ENCODE data around the gene CEP85. TPM values are rescaled to one million over a fixed set of nuclear protein-coding genes. Genes with fewer than 3 reads are reported as not detected.

CEP85 gene
- total RNA-seq, 1 experiment from 2014 or later, result 11.1 TPM

DNA sequence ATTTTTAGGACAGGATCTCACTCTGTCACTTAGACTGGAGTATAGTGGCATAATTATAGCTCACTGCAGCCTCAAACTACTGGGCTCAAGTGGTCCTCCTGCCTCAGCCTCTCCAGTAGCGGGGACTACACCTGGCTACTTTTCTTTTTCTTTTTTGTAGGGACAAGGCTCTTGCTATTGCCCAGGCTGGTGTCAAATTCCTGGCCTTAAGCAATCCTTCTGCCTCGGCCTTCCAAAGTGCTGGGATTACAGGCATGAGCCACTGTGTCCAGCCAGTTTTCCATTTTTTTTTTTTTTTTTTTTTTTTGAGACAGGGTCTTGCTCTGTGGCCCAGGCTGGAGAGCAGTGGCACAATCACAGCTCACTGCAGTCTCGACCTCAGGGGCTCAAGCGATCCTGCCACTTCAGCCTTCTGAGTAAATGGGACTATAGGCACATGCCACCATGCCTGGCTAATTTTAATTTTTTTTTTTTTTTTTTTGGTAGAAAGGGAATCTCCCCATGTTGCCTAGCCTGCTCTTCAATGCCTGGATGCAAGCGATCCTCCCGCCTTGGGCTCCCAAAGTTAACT, 20.6 kb upstream of the CEP85 start:
- Mint-ChIP-seq H3K27ac (ENCODE audit: low read depth, unreplicated experiment) (no peak overlapping the region), H3K9me3 (ENCODE audit: unreplicated experiment) (no peaks in the 10 kb centered on the region), H3K27me3 (ENCODE audit: insufficient read depth, unreplicated experiment) (peaks cover 12% of the 10 kb centered on the region), H3K4me1 (ENCODE audit: insufficient read depth, unreplicated experiment) (no peaks in the 10 kb centered on the region), H3K36me3 (ENCODE audit: insufficient read depth, unreplicated experiment) (no peaks in the 10 kb centered on the region), H3K4me3 (ENCODE audit: unreplicated experiment) (no peak overlapping the region)
- intact Hi-C loops (cut with micrococcal nuclease), result no loop called here
- POLR2A ChIA-PET, result no interaction called here
- BruUV-seq (replicated peaks), result no TSS peak
- TF ChIP-seq, protein P1, sequence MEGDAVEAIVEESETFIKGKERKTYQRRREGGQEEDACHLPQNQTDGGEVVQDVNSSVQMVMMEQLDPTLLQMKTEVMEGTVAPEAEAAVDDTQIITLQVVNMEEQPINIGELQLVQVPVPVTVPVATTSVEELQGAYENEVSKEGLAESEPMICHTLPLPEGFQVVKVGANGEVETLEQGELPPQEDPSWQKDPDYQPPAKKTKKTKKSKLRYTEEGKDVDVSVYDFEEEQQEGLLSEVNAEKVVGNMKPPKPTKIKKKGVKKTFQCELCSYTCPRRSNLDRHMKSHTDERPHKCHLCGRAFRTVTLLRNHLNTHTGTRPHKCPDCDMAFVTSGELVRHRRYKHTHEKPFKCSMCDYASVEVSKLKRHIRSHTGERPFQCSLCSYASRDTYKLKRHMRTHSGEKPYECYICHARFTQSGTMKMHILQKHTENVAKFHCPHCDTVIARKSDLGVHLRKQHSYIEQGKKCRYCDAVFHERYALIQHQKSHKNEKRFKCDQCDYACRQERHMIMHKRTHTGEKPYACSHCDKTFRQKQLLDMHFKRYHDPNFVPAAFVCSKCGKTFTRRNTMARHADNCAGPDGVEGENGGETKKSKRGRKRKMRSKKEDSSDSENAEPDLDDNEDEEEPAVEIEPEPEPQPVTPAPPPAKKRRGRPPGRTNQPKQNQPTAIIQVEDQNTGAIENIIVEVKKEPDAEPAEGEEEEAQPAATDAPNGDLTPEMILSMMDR (IDR thresholded peaks at IDR 0.05; ENCODE audit: unreplicated experiment), result no peak
- CTCF ChIA-PET, result interaction anchor here (0.5 to 1.0 kb wide), 2 partner anchors 20 to 36 kb away, joined by 3 read pairs; partner anchors contain the start of gene CNKSR1
- DNase-seq (ENCODE audit: unreplicated experiment), result no peak

DNA sequence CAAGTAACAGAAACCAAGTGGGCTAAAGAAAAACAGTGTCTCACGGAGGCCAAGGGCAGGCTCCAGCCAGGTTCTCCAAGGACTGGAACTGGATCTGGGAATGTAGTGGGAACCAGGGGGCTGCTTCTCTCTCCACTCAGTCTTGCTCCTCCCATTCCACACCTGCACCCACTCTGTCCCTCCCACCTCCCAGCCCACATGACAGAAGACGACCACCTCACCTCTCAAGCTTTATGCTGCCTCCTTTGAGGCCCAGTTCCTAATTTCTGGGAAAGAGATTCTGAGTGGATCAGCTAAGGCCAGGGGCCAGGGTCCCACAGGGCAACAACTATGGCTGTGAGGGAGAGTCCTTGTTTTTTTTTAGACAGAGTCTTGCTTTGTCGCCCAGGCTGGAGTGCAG, 18.8 kb upstream of the CEP85 start:
- CTCF ChIA-PET, result interaction anchor here (0.6 to 0.7 kb wide), 2 partner anchors 111 to 254 kb away, joined by 3 read pairs; no protein-coding TSS in a partner anchor

DNA sequence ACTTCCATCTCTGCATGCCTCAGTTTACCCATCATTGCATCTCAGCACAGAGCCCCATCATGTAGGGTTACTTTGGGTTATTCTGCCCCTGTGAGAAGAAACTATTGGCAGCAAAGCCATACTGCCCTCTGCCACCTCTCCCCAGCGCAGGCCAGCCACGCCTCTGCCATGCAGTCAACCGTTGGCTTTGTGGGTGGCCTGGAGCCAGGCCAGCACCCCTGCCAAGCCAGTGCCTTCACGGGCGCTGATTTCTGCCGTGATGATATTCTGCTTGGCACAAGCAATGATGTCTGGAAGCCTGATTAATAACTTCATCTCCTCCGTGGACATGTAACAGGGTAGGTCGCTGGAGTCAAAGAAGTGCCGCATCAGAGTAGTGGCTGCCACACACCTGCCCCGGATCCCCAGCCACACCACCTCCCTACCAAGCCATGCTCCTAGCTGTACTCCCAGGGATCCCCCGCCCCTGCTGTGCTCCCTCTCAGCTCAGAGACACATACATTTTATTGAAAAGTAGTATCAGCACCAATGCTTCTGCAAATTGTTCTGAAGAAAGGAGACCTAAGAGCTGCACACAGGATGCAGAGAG, 15.0 kb upstream of the CEP85 start:
- Mint-ChIP-seq H3K4me3 (ENCODE audit: unreplicated experiment) (no peak overlapping the region), H3K36me3 (ENCODE audit: insufficient read depth, unreplicated experiment) (no peaks in the 10 kb centered on the region), H3K27me3 (ENCODE audit: insufficient read depth, unreplicated experiment) (no peaks in the 10 kb centered on the region), H3K4me1 (ENCODE audit: insufficient read depth, unreplicated experiment) (no peaks in the 10 kb centered on the region), H3K9me3 (ENCODE audit: unreplicated experiment) (no peaks in the 10 kb centered on the region), H3K27ac (ENCODE audit: low read depth, unreplicated experiment) (no peak overlapping the region)
- DNase-seq (ENCODE audit: unreplicated experiment), result peak; percentile 49
- BruUV-seq (replicated peaks), result no TSS peak
- POLR2A ChIA-PET, result interaction anchor here (0.6 to 1.2 kb wide), 2 partner anchors 15 to 23 kb away, joined by 3 to 4 read pairs; partner anchors contain the start of gene CEP85
- CTCF ChIA-PET, result interaction anchor here (0.6 to 1.8 kb wide), 2 partner anchors 14 to 16 kb away, joined by 3 to 5 read pairs; partner anchors contain the start of gene CEP85
- intact Hi-C loops (cut with micrococcal nuclease), result no loop called here
- TF ChIP-seq, protein P1 (IDR thresholded peaks at IDR 0.05; ENCODE audit: unreplicated experiment), result no peak

More for the DNA sequence above, 18.8 kb upstream of the CEP85 start:
- Mint-ChIP-seq H3K27ac (ENCODE audit: low read depth, unreplicated experiment) (no peak overlapping the region), H3K27me3 (ENCODE audit: insufficient read depth, unreplicated experiment) (peaks cover 3% of the 10 kb centered on the region), H3K9me3 (ENCODE audit: unreplicated experiment) (no peaks in the 10 kb centered on the region), H3K36me3 (ENCODE audit: insufficient read depth, unreplicated experiment) (no peaks in the 10 kb centered on the region), H3K4me3 (ENCODE audit: unreplicated experiment) (no peak overlapping the region), H3K4me1 (ENCODE audit: insufficient read depth, unreplicated experiment) (no peaks in the 10 kb centered on the region)
- intact Hi-C loops (cut with micrococcal nuclease), result no loop called here
- POLR2A ChIA-PET, result no interaction called here
- TF ChIP-seq, protein P1 (IDR thresholded peaks at IDR 0.05; ENCODE audit: unreplicated experiment), result no peak
- BruUV-seq (replicated peaks), result no TSS peak
- DNase-seq (ENCODE audit: unreplicated experiment), result no peak

DNA sequence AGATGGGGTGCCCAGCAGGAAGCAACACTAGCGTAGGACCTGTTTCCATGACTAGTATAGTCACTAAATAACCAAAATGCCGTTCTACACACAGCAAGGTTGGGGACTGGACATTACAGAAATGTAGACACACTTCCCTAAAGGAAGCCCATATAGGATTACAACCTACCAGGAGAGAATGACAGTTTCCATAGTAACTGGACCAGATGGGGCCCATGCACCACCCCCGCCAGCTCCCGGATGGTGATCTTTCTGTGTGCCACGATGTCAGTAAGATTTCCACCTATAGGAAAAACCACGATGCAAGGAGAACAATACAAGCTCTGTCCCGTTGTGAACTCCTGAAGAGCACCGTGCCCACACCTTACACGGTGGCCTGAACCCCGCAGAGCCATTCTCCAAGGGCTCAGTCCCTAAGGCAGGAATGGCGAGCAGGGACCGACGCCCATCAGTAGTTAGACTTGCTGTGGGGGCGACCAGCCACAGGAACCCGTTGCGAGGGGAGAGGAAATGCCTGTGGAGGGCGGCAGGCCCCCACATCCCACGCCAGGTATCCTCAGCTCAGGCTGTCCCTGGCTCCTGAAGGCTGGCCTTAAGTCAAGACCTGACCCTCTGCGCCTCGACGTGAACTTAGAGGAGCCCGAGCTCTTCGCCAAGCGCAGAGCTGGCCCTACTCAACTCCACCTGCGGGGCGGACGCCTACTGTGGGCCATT, 13.6 kb upstream of the CEP85 start:
- DNase-seq (ENCODE audit: unreplicated experiment), result no peak
- no TSS peak for BruUV-seq (replicated peaks)
- POLR2A ChIA-PET, result interaction anchor here (0.9 to 1.2 kb wide), 2 partner anchors 10 to 42 kb away, joined by 3 read pairs; no protein-coding TSS in a partner anchor
- Mint-ChIP-seq H3K27me3 (ENCODE audit: insufficient read depth, unreplicated experiment) (peaks cover 2% of the 10 kb centered on the region), H3K4me3 (ENCODE audit: unreplicated experiment) (no peak overlapping the region), H3K4me1 (ENCODE audit: insufficient read depth, unreplicated experiment) (no peaks in the 10 kb centered on the region), H3K27ac (ENCODE audit: low read depth, unreplicated experiment) (no peak overlapping the region), H3K9me3 (ENCODE audit: unreplicated experiment) (no peaks in the 10 kb centered on the region), H3K36me3 (ENCODE audit: insufficient read depth, unreplicated experiment) (no peaks in the 10 kb centered on the region)
- TF ChIP-seq, protein P1 (IDR thresholded peaks at IDR 0.05; ENCODE audit: unreplicated experiment), result no peak
- CTCF ChIA-PET, result interaction anchor here (0.6 to 1.8 kb wide), 2 partner anchors 13 to 195 kb away, joined by 3 to 5 read pairs; partner anchors contain the start of gene CEP85
- intact Hi-C loops (cut with micrococcal nuclease), result no loop called here

Measured in MCF 10A (cell line).